SK-N-SH (cell line): ENCODE results near the gene MAPKAPK5.
"Not testable (repeated sequence)": the region's sequence is repeated elsewhere in the genome, so short reads cannot be mapped to it uniquely, and the experiment has no call there.

ENCODE experiments used
- EP300 ChIP-seq, 2 experiments: IDR thresholded peaks; 2 replicates each; pipeline versions ENCODE4 v1.4.0 to v1.6.1; 2012; ENCODE audit warnings: borderline replicate concordance in 1 of 2, low read depth in 1 of 2, low read length in 1 of 2
- EZH2phosphoT487 ChIP-seq: fragments of 200-600 bp; sonication (generic); IDR thresholded peaks from 2 replicates; pipeline ENCODE4 v1.6.1; 2017; ENCODE audit warnings: low read depth, mixed run types, mild to moderate bottlenecking, antibody characterized with exemption, moderate library complexity, borderline replicate concordance
- POLR2AphosphoS5 ChIP-seq: IDR thresholded peaks from 2 replicates; pipeline ENCODE4 v1.6.1; 2012; ENCODE audit warnings: low read depth, low read length
- RAD21 ChIP-seq: IDR thresholded peaks from 2 replicates; pipeline ENCODE4 v1.6.1; 2012; ENCODE audit warnings: mild to moderate bottlenecking, low read length
- TF ChIP-seq, protein P1 (sequence below): IDR thresholded peaks from 2 replicates; pipeline ENCODE4 v1.4.0; 2012; ENCODE audit warnings: low read depth, borderline replicate concordance

DNA sequence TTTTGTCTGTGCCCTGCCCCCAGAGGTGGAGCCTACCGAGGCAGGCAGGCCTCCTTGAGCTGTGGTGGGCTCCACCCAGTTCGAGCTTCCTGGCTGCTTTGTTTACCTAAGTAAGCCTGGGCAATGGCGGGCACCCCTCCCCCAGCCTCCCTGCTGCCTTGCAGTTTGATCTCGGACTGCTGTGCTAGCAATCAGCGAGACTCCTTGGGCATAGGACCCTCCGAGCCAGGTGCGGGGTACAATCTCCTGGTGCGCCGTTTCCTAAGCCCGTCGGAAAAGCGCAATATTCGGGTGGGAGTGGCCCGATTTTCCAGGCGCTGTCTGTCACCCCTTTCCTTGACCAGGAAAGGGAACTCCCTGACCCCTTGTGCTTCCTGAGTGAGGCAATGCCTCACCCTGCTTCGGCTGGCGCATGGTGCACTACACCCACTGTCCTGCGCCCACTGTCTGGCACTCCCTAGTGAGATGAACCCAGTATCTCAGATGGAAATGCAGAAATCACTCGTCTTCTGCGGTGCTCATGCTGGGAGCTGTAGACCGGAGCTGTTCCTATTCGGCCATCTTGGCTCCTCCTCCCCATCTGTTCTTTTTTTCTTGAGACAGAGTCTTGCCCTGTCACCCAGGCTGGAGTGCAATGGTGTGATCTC, 7.2 kb upstream of the MAPKAPK5 start:
- not testable (repeated sequence) for TF ChIP-seq RAD21; EZH2phosphoT487; POLR2AphosphoS5; EP300 (IDR thresholded peaks at IDR 0.05; ENCODE audit: borderline replicate concordance in 1 of 2, low read depth in 1 of 2, low read length in 1 of 2)
- TF ChIP-seq, protein P1, sequence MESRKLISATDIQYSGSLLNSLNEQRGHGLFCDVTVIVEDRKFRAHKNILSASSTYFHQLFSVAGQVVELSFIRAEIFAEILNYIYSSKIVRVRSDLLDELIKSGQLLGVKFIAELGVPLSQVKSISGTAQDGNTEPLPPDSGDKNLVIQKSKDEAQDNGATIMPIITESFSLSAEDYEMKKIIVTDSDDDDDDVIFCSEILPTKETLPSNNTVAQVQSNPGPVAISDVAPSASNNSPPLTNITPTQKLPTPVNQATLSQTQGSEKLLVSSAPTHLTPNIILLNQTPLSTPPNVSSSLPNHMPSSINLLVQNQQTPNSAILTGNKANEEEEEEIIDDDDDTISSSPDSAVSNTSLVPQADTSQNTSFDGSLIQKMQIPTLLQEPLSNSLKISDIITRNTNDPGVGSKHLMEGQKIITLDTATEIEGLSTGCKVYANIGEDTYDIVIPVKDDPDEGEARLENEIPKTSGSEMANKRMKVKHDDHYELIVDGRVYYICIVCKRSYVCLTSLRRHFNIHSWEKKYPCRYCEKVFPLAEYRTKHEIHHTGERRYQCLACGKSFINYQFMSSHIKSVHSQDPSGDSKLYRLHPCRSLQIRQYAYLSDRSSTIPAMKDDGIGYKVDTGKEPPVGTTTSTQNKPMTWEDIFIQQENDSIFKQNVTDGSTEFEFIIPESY, result not testable (repeated sequence)
